IgD-negative memory B cell (primary cell): ENCODE measurements around the gene GLIS1. TPM values are rescaled to one million over a fixed set of nuclear protein-coding genes. Genes with fewer than 3 reads are reported as not detected.
A peak's percentile ranks its signal among the peaks of the same experiment; 100 is the strongest.

ENCODE experiments used
- H3K27ac Mint-ChIP-seq, 3 donors: one replicate each; pipeline ENCODE4 v1.8.0; 2020 to 2022; ENCODE audit warnings: mild to moderate bottlenecking in 3 of 3, mixed read lengths in 3 of 3, moderate library complexity in 1 of 3
- H3K27me3 Mint-ChIP-seq: one replicate; pipeline ENCODE4 v1.8.0; 2021; ENCODE audit warnings: mixed read lengths
- H3K36me3 Mint-ChIP-seq: one replicate; pipeline ENCODE4 v1.8.0; 2020; ENCODE audit warnings: mild to moderate bottlenecking, mixed read lengths
- H3K4me1 Mint-ChIP-seq, 3 donors: one replicate each; pipeline ENCODE4 v1.8.0; 2020 to 2022; ENCODE audit warnings: mixed read lengths in 3 of 3, mild to moderate bottlenecking in 1 of 3
- H3K4me3 Mint-ChIP-seq, 4 donors: one replicate each; pipeline ENCODE4 v1.8.0; 2020 to 2022; ENCODE audit warnings: mild to moderate bottlenecking in 4 of 4, mixed read lengths in 4 of 4, moderate library complexity in 3 of 4
- H3K9me3 Mint-ChIP-seq, 3 donors: one replicate each; pipeline ENCODE4 v1.8.0; 2020 to 2021; ENCODE audit warnings: mixed read lengths in 3 of 3, mild to moderate bottlenecking in 1 of 3
- polyA plus RNA-seq: library from polyadenylated mRNA; unstranded; fragments of 300-500 nt; fragmentation: Illumina TruSeq; gene quantifications from one replicate; pipeline ENCODE4 v1.2.3, GENCODE V29; 2021

GLIS1 gene
- polyA plus RNA-seq, 1 donor from 2014 or later = not detected

DNA sequence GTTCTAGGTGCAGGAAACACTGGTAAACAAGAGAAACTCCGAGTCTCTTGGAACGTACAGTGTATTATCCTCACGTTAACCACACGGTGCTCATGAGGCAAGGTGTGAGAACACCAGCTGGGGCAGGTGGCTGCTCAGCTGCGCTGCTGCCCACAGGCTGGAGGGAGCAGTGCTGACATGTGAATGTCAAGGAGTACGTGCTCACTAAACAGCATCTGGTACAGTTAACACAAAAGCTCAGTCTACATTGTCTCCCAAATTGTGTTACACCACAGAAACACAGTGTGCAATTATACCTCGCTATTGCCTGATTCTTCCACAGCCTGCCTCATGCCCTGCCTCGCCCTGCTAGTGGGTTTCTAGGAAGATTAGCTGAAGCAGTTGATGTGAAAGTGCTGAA is 138.4 kb downstream of the GLIS1 start:
- H3K4me1 Mint-ChIP-seq = no peaks in the 10 kb centered on the region
- H3K27me3 Mint-ChIP-seq = no peaks in the 10 kb centered on the region
- H3K36me3 Mint-ChIP-seq = no peaks in the 10 kb centered on the region
- H3K4me3 Mint-ChIP-seq = no peak overlapping the region
- peak overlapping the region in 1 of 3 donors; percentile 76 for H3K27ac Mint-ChIP-seq
- H3K9me3 Mint-ChIP-seq = no peaks in the 10 kb centered on the region

DNA sequence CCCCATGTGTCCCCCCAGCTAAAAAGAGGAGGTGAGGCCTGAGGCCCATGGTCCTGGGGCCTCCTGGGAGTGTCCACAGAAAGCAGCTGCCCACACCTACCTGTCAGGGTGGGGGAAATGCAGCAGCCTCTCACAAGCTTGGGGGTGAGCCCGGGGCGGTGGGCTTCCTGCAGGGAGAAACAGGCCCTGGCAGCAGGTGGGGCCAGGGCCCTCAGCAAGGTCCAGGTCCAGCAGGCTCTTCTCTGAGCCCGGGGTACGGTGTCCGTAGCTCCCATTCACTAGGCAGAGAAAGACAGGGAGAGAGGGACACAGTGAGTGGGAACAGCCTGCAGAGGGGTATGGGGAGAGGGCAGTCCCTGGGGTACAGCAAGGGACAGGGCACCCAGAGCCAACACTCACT is 139.0 kb downstream of the GLIS1 start:
- Mint-ChIP-seq H3K4me1 (no peaks in the 10 kb centered on the region), H3K4me3 (no peak overlapping the region), H3K27ac (no peak overlapping the region), H3K36me3 (no peaks in the 10 kb centered on the region), H3K9me3 (peaks cover 0 to under 1% (median 0%) of the 10 kb centered on the region in 3 donors), H3K27me3 (no peaks in the 10 kb centered on the region)

- Mint-ChIP-seq H3K36me3 (no peaks in the 10 kb centered on the region), H3K4me3 (no peak overlapping the region), H3K4me1 (no peaks in the 10 kb centered on the region), H3K27ac (no peak overlapping the region), H3K9me3 (peaks cover 0 to 2% (median 0%) of the 10 kb centered on the region in 3 donors), H3K27me3 (no peaks in the 10 kb centered on the region)
Measured at GRCh38 chr1:53599481-53599880, 139.5 kb downstream of the GLIS1 start.

DNA sequence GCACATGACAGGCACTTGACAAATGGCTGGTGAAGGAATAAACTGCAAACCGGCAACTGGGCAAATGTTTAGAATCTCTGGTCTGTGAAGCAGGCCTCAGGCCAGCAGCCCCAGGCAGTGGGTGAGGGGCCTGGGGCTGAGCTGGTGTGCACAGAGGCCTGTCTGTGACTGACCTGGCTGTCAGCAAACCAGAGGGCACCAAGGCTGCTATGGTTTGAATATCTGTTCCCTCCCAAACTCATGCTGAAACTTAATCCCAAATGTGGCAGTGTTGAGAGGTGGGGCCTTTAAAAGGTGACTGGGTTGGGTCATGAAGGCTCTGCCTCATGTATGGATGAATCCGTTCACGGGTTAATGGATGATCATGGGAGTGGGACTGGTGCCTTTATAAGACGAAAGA is 140.0 kb downstream of the GLIS1 start:
- Mint-ChIP-seq H3K27me3 (no peaks in the 10 kb centered on the region), H3K36me3 (no peaks in the 10 kb centered on the region), H3K4me1 (no peaks in the 10 kb centered on the region), H3K4me3 (no peak overlapping the region), H3K27ac (no peak overlapping the region), H3K9me3 (peaks cover 0 to 2% (median 0%) of the 10 kb centered on the region in 3 donors)

GRCh38 chr1:53595906-53596305 is 143.1 kb downstream of the GLIS1 start:
- peaks cover 7% of the 10 kb centered on the region for H3K27me3 Mint-ChIP-seq
- no peak overlapping the region for H3K4me3 Mint-ChIP-seq
- no peaks in the 10 kb centered on the region for H3K4me1 Mint-ChIP-seq
- no peaks in the 10 kb centered on the region for H3K36me3 Mint-ChIP-seq
- H3K27ac Mint-ChIP-seq = no peak overlapping the region
- H3K9me3 Mint-ChIP-seq = peaks cover 0 to 2% (median 0%) of the 10 kb centered on the region in 3 donors

DNA sequence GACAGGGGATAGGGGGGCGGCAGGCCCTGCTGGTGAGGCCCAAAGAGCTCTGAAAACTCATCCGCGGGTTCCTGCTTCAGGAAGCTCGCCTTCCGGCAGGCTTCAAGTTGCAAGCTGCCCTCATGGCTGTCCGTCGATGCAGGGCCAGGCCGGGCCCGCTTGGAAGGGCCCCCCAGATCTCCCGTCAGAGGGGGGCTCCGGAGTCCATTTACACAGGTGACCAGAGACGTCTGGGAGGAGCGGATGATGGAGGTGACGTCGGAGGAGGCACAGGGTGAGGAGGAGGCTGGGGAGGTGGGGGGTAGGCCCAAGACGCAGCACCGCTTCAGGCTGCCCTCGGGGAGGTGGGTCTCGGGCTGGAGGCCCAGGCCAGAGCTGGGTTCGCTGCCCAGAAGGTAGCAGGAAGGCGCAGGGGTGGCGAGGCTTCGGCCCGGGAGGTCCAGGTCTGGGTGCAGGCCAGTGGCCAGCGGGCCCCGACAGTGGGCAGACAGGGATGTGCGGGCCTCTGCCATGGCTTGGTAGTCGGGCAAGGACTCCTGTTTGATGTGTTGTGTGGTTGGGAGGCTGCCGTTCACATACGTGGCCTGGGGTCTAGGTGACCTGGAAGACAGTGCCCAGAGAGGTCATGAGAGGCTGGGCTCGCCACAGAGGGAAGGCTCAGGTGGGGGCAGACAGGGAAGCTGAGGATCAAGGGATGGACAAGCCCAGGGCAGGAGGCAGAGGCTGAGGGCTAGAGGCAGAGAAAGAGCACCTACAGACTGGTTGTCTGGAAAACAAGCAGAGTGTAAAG is 144.4 kb downstream of the GLIS1 start:
- Mint-ChIP-seq H3K36me3 (no peaks in the 10 kb centered on the region), H3K4me3 (no peak overlapping the region), H3K27ac (no peak overlapping the region), H3K4me1 (no peaks in the 10 kb centered on the region), H3K9me3 (peaks cover 0 to 2% (median 0%) of the 10 kb centered on the region in 3 donors), H3K27me3 (peaks cover 7% of the 10 kb centered on the region)

GRCh38 chr1:53593758-53594380 is 145.1 kb downstream of the GLIS1 start:
- peaks cover 0 to 2% (median 0%) of the 10 kb centered on the region in 3 donors for H3K9me3 Mint-ChIP-seq
- peaks cover 7% of the 10 kb centered on the region for H3K27me3 Mint-ChIP-seq
- H3K36me3 Mint-ChIP-seq = no peaks in the 10 kb centered on the region
- no peaks in the 10 kb centered on the region for H3K4me1 Mint-ChIP-seq
- no peak overlapping the region for H3K4me3 Mint-ChIP-seq
- H3K27ac Mint-ChIP-seq = no peak overlapping the region

GRCh38 chr1:53592985-53593757 is 145.8 kb downstream of the GLIS1 start:
- H3K9me3 Mint-ChIP-seq = peaks cover 0 to 2% (median 0%) of the 10 kb centered on the region in 3 donors
- H3K4me1 Mint-ChIP-seq = no peaks in the 10 kb centered on the region
- no peak overlapping the region for H3K4me3 Mint-ChIP-seq
- H3K27ac Mint-ChIP-seq = peak overlapping the region in 1 of 3 donors; percentile 90
- peaks cover 7% of the 10 kb centered on the region for H3K27me3 Mint-ChIP-seq
- no peaks in the 10 kb centered on the region for H3K36me3 Mint-ChIP-seq

GRCh38 chr1:53592521-53592982 is 146.4 kb downstream of the GLIS1 start:
- peaks cover 7% of the 10 kb centered on the region for H3K27me3 Mint-ChIP-seq
- no peak overlapping the region for H3K4me3 Mint-ChIP-seq

GRCh38 chr1:53591924-53592323 is 147.0 kb downstream of the GLIS1 start:
- Mint-ChIP-seq H3K4me3 (no peak overlapping the region), H3K9me3 (peaks cover 0 to 2% (median 0%) of the 10 kb centered on the region in 3 donors), H3K36me3 (no peaks in the 10 kb centered on the region), H3K27me3 (peaks cover 7% of the 10 kb centered on the region), H3K27ac (no peak overlapping the region), H3K4me1 (no peaks in the 10 kb centered on the region)

More at GRCh38 chr1:53592521-53592982, 146.4 kb downstream of the GLIS1 start:
- peaks cover 0 to 2% (median 0%) of the 10 kb centered on the region in 3 donors for H3K9me3 Mint-ChIP-seq
- H3K4me1 Mint-ChIP-seq = no peaks in the 10 kb centered on the region
- H3K36me3 Mint-ChIP-seq = no peaks in the 10 kb centered on the region
- H3K27ac Mint-ChIP-seq = peak overlapping the region in 1 of 3 donors; percentile 90

DNA sequence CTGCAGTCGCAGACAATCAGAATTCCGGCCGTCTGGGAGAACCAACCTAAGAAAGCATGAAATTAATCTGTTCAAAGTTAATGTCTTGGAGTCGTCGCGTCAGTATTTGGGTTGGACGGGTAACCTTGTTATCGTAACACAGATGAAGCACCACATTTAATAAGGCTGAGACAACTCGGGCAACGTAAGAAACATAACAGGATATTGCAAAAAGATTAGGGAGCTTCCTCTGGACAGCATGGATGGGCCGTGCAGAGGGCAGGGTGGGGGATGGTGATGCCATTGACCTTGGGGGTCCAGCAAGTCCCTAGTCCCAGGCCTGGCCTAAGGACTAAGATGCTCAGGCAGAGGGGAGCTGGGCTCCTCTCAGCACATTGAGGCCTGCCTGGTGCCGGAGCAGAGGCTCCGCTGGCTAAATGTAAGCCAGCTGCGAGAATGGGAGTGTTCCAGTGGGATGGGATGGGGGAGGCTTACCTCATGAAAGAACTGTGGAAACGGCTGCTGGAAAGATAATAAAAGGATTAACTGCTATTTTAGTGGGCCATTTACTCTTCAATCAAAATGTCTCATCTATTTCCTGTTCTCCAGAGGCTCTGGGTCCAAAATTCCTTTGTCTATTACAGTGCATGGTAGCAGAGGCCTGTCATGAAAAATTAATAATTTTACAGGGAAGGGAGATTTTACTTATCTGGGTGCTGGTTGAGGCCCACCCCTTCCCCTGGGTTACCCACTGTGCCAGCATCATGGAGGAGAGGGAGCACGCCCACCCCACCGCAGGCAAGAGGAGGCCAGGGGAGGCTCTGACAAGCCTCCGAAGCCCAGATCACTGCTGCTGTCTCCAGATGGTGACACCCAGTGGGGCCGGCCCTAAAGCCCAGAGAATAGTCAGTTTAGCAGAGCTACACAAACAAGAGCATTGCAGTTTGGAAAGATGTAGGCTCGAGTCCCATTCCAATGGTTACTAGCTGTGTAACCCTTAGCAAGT is 148.1 kb downstream of the GLIS1 start:
- no peaks in the 10 kb centered on the region for H3K36me3 Mint-ChIP-seq
- peak overlapping the region in 1 of 3 donors; percentile 11 for H3K27ac Mint-ChIP-seq
- H3K4me3 Mint-ChIP-seq = no peak overlapping the region
- H3K9me3 Mint-ChIP-seq = peaks cover 0 to 2% (median 0%) of the 10 kb centered on the region in 3 donors
- H3K4me1 Mint-ChIP-seq = no peaks in the 10 kb centered on the region
- H3K27me3 Mint-ChIP-seq = peaks cover 9% of the 10 kb centered on the region

GRCh38 chr1:53590104-53590503 is 148.9 kb downstream of the GLIS1 start:
- Mint-ChIP-seq H3K27me3 (peaks cover 9% of the 10 kb centered on the region), H3K9me3 (peaks cover 0 to 2% (median 0%) of the 10 kb centered on the region in 3 donors), H3K27ac (peak overlapping the region in 1 of 3 donors; percentile 11), H3K4me1 (no peaks in the 10 kb centered on the region), H3K4me3 (no peak overlapping the region), H3K36me3 (no peaks in the 10 kb centered on the region)

GRCh38 chr1:53589043-53589887 is 149.7 kb downstream of the GLIS1 start:
- Mint-ChIP-seq H3K4me1 (no peaks in the 10 kb centered on the region), H3K27me3 (peaks cover 9% of the 10 kb centered on the region), H3K4me3 (peak overlapping the region in 1 of 4 donors; percentile 65), H3K9me3 (no peaks in the 10 kb centered on the region), H3K27ac (peak overlapping the region in 1 of 3 donors; percentile 71), H3K36me3 (no peaks in the 10 kb centered on the region)
